OCI-LY3 (cell line): ENCODE results near the gene COL3A1.

Experiments used
- H2AFZ ChIP-seq: fragments of 200-600, 300-600 bp; shearing (Covaris generic); 2 replicates; pipeline ENCODE4 v1.6.0; 2014; ENCODE audit warnings: antibody characterized with exemption, low read depth, low read length
- H3K27ac ChIP-seq: fragments of 200-600, 300-600 bp; sonication (generic); 2 replicates; pipeline ENCODE4 v1.5.1; 2014; ENCODE audit warnings: mild to moderate bottlenecking, low read length, moderate library complexity, mixed read lengths
- H3K27me3 ChIP-seq: fragments of 200-600, 300-600 bp; sonication (generic); 2 replicates; pipeline ENCODE4 v1.6.1; 2014; ENCODE audit warnings: low read depth, low read length, mixed read lengths
- H3K36me3 ChIP-seq: fragments of 200-600, 300-600 bp; sonication (generic); replicated peaks from 2 replicates; pipeline ENCODE3; 2014; ENCODE audit warnings: low read depth, low read length, mixed read lengths
- H3K4me1 ChIP-seq: fragments of 300-600, 200-600 bp; sonication (generic); 2 replicates; pipeline ENCODE4 v1.6.1; 2014; ENCODE audit warnings: low read length, mixed read lengths
- H3K4me2 ChIP-seq: fragments of 200-600, 300-600 bp; sonication (generic); 2 replicates; pipeline ENCODE4 v1.6.1; 2014; ENCODE audit warnings: low read length, mixed read lengths
- H3K4me3 ChIP-seq: fragments of 300-600, 200-600 bp; sonication (generic); 2 replicates; pipeline ENCODE4 v1.5.1; 2014; ENCODE audit warnings: antibody characterized with exemption, mild to moderate bottlenecking, low read length, moderate library complexity
- H3K79me2 ChIP-seq: fragments of 300-600, 200-600 bp; shearing (Covaris generic); 2 replicates; pipeline ENCODE4 v1.6.1; 2014; ENCODE audit warnings: mild to moderate bottlenecking, low read length, mixed read lengths
- H3K9ac ChIP-seq: fragments of 300-600, 200-600 bp; shearing (Covaris generic); 2 replicates; pipeline ENCODE4 v1.6.0; 2014; ENCODE audit warnings: mild to moderate bottlenecking, low read length, moderate library complexity
- H3K9me3 ChIP-seq: fragments of 200-600, 300-600 bp; shearing (Covaris generic); 2 replicates; pipeline ENCODE4 v1.6.1; 2014; ENCODE audit warnings: low read length, mixed read lengths; ENCODE audit not compliant: insufficient read depth
- H4K20me1 ChIP-seq: fragments of 200-600, 300-600 bp; sonication (generic); 2 replicates; pipeline ENCODE4 v1.6.1; 2016; ENCODE audit warnings: low read length, mixed read lengths; ENCODE audit not compliant: insufficient read depth
- CTCF ChIP-seq: fragments of 200-600, 300-600 bp; sonication (generic); IDR thresholded peaks from 2 replicates; pipeline ENCODE4 v1.5.1; 2014; ENCODE audit warnings: antibody characterized with exemption, low read length, low read depth
- EZH2phosphoT487 ChIP-seq: fragments of 200-600 bp; shearing (Covaris generic); IDR thresholded peaks from 2 replicates; pipeline ENCODE4 v1.6.1; 2018; ENCODE audit warnings: antibody characterized with exemption, mixed run types, low read depth

COL3A1 gene

GRCh38 chr2:188974164-188974563, at the start of gene COL3A1:
TSS of gene COL3A1 (plus strand) at chr2:188974373. CDS start at chr2:188974490, 117 bp downstream.
- H3K79me2 ChIP-seq: no peaks in the 10 kb centered on the region
- H3K36me3 ChIP-seq: no peaks in the 10 kb centered on the region
- H3K27ac ChIP-seq: no peak within 1 kb of the TSS
- H4K20me1 ChIP-seq: no peaks in the 10 kb centered on the region
- no peak within 1 kb of the TSS for H3K4me3 ChIP-seq
- H2AFZ ChIP-seq: no peak within 1 kb of the TSS
- TF ChIP-seq EZH2phosphoT487: no peak
- TF ChIP-seq CTCF: no peak
- no peak within 1 kb of the TSS for H3K9ac ChIP-seq
- H3K27me3 ChIP-seq: no peaks in the 10 kb centered on the region
- H3K4me2 ChIP-seq: no peak within 1 kb of the TSS
- peaks cover 29% of the 10 kb centered on the region for H3K4me1 ChIP-seq
- H3K9me3 ChIP-seq: no peaks in the 10 kb centered on the region

DNA sequence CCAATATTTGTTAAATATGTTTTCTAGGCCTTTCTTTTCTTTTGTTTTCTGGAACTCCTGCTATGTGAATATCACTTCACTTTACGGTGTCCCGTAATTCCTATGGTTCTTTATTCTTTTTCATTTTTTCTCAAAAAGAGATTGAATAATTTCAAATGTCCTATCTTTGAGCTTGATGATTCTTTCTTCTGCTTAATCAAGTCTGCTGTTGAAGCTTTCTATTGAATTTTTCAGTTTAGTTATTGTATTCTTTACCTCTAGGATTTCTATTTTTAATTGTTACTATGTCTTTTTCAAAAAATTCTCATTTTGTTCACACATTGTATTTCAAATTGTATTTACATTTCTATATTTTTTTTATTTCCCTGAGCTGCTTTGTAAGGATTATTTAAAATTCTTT, 45.5 kb upstream of the COL3A1 start:
- no peaks in the 10 kb centered on the region for H3K27me3 ChIP-seq
- H3K36me3 ChIP-seq: peaks cover 7% of the 10 kb centered on the region
- H3K27ac ChIP-seq: no peak overlapping the region
- H3K9ac ChIP-seq: no peak overlapping the region
- no peak overlapping the region for H3K4me3 ChIP-seq
- no peaks in the 10 kb centered on the region for H4K20me1 ChIP-seq
- H3K4me1 ChIP-seq: no peaks in the 10 kb centered on the region
- TF ChIP-seq EZH2phosphoT487 (no peak), CTCF (no peak)
- H3K4me2 ChIP-seq: no peak overlapping the region
- H3K79me2 ChIP-seq: no peaks in the 10 kb centered on the region
- H3K9me3 ChIP-seq: peaks cover 9% of the 10 kb centered on the region; the same call in 1 of the 2 replicates
- no peak overlapping the region for H2AFZ ChIP-seq

- Histone ChIP-seq H2AFZ (no peak overlapping the region), H3K4me2 (no peak overlapping the region), H3K27ac (no peak overlapping the region), H3K9ac (no peak overlapping the region), H3K4me1 (no peaks in the 10 kb centered on the region), H3K36me3 (peaks cover 7% of the 10 kb centered on the region), H3K27me3 (no peaks in the 10 kb centered on the region), H3K79me2 (no peaks in the 10 kb centered on the region), H3K4me3 (no peak overlapping the region), H3K9me3 (peaks cover 9% of the 10 kb centered on the region; the same call in 1 of the 2 replicates), H4K20me1 (no peaks in the 10 kb centered on the region)
- TF ChIP-seq EZH2phosphoT487: no peak
- no peak for TF ChIP-seq CTCF
These were observed 42.8 kb upstream of the COL3A1 start for GRCh38 chr2:188931361-188931760.

- Histone ChIP-seq H3K36me3 (no peaks in the 10 kb centered on the region), H3K4me1 (no peaks in the 10 kb centered on the region), H3K9ac (no peak overlapping the region), H3K9me3 (no peaks in the 10 kb centered on the region), H3K27ac (no peak overlapping the region), H3K79me2 (no peaks in the 10 kb centered on the region), H3K27me3 (no peaks in the 10 kb centered on the region), H4K20me1 (no peaks in the 10 kb centered on the region), H2AFZ (no peak overlapping the region), H3K4me2 (no peak overlapping the region), H3K4me3 (no peak overlapping the region)
- TF ChIP-seq CTCF: no peak
- no peak for TF ChIP-seq EZH2phosphoT487
These were observed 36.6 kb upstream of the COL3A1 start for GRCh38 chr2:188937228-188938220.
